Naive thymus-derived CD4-positive, alpha-beta T cell (primary cell): Measurements from ENCODE around the gene OSM. TPM values are rescaled to one million over a fixed set of nuclear protein-coding genes. Genes with fewer than 3 reads are reported as not detected.

ENCODE experiments used
- ATAC-seq: fragments of 150-1000 bp; cut with Tn5 transposase; 2 replicates; pipeline ENCODE4 v1.10.0; 2021; ENCODE audit warnings: mild to moderate bottlenecking, moderate library complexity
- CTCF ChIA-PET: fragments of 350-600 bp; sonication (Branson Sonifier 250); formaldehyde crosslinking; loops from one replicate; lab custom pipeline; 2021; ENCODE audit warnings: antibody characterized with exemption; lab: Charles Lee
- POLR2A ChIA-PET: fragments of 350-600 bp; sonication (Branson Sonifier 250); formaldehyde crosslinking; loops from one replicate; lab custom pipeline; 2021; ENCODE audit warnings: antibody characterized with exemption, inconsistent platforms; lab: Charles Lee
- DNase-seq, 9 donors: peaks; one replicate each; pipeline versions ENCODE4 v3.0.0 to v3.0.0-alpha.2; 2020 to 2022; ENCODE audit warnings: mixed read lengths in 1 of 9
- H3K27ac ChIP-seq: one replicate; pipeline ENCODE4 v1.7.0; 2013; ENCODE audit warnings: mild to moderate bottlenecking, low read depth, low read length, moderate library complexity
- H3K27me3 ChIP-seq, 2 donors: one replicate each; pipeline ENCODE4 v1.7.0; 2013; ENCODE audit warnings: low read length in 2 of 2, mild to moderate bottlenecking in 2 of 2, moderate library complexity in 2 of 2; ENCODE audit not compliant: control insufficient read depth in 2 of 2, insufficient read depth in 2 of 2
- H3K36me3 ChIP-seq, 3 experiments: 1 replicate in 2 of 3; 2 replicates in 1 of 3; pipeline ENCODE4 v1.7.0; 2013; ENCODE audit warnings: low read length in 3 of 3, mild to moderate bottlenecking in 3 of 3, moderate library complexity in 1 of 3; ENCODE audit not compliant: insufficient read depth in 3 of 3, control insufficient read depth in 2 of 3
- H3K4me1 ChIP-seq, 2 donors: one replicate each; pipeline ENCODE4 v1.7.0; 2013; ENCODE audit warnings: low read length in 2 of 2, mild to moderate bottlenecking in 2 of 2, moderate library complexity in 1 of 2; ENCODE audit not compliant: control insufficient read depth in 2 of 2, insufficient read depth in 2 of 2
- H3K4me3 ChIP-seq: 2 replicates; pipeline ENCODE4 v1.7.0; 2013; ENCODE audit warnings: mild to moderate bottlenecking, low read length
- H3K9me3 ChIP-seq, 3 experiments: 1 replicate in 2 of 3; 2 replicates in 1 of 3; pipeline ENCODE4 v1.7.0; 2013; ENCODE audit warnings: low read length in 3 of 3; ENCODE audit not compliant: control insufficient read depth in 2 of 3
- H3K27ac Mint-ChIP-seq, 9 donors: one replicate each; pipeline ENCODE4 v1.8.0; 2020 to 2022; ENCODE audit warnings: mixed read lengths in 9 of 9, mild to moderate bottlenecking in 8 of 9, moderate library complexity in 5 of 9, inconsistent platforms in 2 of 9
- H3K27me3 Mint-ChIP-seq, 5 donors: one replicate each; pipeline ENCODE4 v1.8.0; 2021 to 2022; ENCODE audit warnings: mixed read lengths in 5 of 5, mild to moderate bottlenecking in 1 of 5
- H3K36me3 Mint-ChIP-seq, 5 donors: one replicate each; pipeline ENCODE4 v1.8.0; 2020 to 2022; ENCODE audit warnings: mixed read lengths in 5 of 5, mild to moderate bottlenecking in 3 of 5, inconsistent platforms in 1 of 5
- H3K4me1 Mint-ChIP-seq, 7 donors: one replicate each; pipeline ENCODE4 v1.8.0; 2020 to 2022; ENCODE audit warnings: mixed read lengths in 7 of 7, mild to moderate bottlenecking in 3 of 7, inconsistent platforms in 1 of 7
- H3K4me3 Mint-ChIP-seq, 10 donors: one replicate each; pipeline ENCODE4 v1.8.0; 2020 to 2022; ENCODE audit warnings: mild to moderate bottlenecking in 10 of 10, mixed read lengths in 10 of 10, moderate library complexity in 6 of 10, inconsistent platforms in 2 of 10
- H3K9me3 Mint-ChIP-seq, 11 donors: one replicate each; pipeline ENCODE4 v1.8.0; 2020 to 2022; ENCODE audit warnings: mixed read lengths in 11 of 11, mild to moderate bottlenecking in 4 of 11, inconsistent platforms in 1 of 11, moderate library complexity in 1 of 11
- intact Hi-C, 2 donors: fragments of 100-400 bp; cut with micrococcal nuclease; formaldehyde crosslinking; loops; one replicate each; pipeline ENCODE4 v1.15.1; 2023
- polyA plus RNA-seq, 2 donors: library from polyadenylated mRNA; unstranded; fragments of 300-500 nt; fragmentation: Illumina TruSeq; gene quantifications; one replicate each; pipeline ENCODE4 v1.2.3, GENCODE V29; 2021
- total RNA-seq, 6 experiments: library from RNA in 5 of 6; stranded (reverse) in 5 of 6; gene quantifications; 1 replicate in 5 of 6; 2 replicates in 1 of 6; pipeline ENCODE4 v1.2.3 and lab custom pipeline; 2021 to 2026

The OSM gene
- total and polyA plus RNA-seq, 7 experiments from 2014 or later: 0.49 to 158 (median 6.3) TPM

DNA sequence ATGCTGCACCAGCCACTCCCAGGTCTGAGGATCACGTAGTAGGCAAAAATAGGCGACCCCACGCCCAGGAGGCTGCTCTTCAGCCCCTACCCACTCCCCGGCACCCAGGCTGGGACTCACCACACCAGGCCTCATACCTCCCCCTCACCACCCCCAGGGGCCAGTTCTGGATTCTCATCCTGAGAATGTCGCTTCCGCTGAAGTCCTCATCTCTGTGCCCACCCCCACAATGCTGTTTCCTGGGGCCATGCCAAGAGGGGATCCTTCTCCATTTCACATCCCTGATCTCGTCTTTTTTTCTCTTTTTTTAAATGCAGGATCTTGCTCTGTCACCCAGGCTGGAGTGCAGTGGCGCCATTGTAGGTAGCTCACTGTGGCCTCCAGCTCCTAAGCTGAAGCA is 1.7 kb upstream of the OSM start:
- no peak overlapping the region for H3K4me3 ChIP-seq
- no peaks in the 10 kb centered on the region for H3K9me3 ChIP-seq
- H3K27me3 ChIP-seq: no peaks in the 10 kb centered on the region
- no peaks in the 10 kb centered on the region for H3K27me3 Mint-ChIP-seq
- H3K9me3 Mint-ChIP-seq: peaks cover 0 to 4% (median 0%) of the 10 kb centered on the region in 11 donors
- POLR2A ChIA-PET: interaction anchor here (2.6 kb wide), 1 partner anchor 10 kb away, joined by 11 read pairs; no protein-coding TSS in a partner anchor
- H3K4me3 Mint-ChIP-seq: peak overlapping the region; percentile 46 to 98 (median 94)
- CTCF ChIA-PET: interaction anchor here (2.1 kb wide), 1 partner anchor 156 kb away, joined by 5 read pairs; no protein-coding TSS in a partner anchor
- ATAC-seq (no peak), DNase-seq (no peak)
- intact Hi-C loops: loop anchor here (5.0 kb wide), 2 partner anchors 324 to 666 kb away; partner anchors contain the start of genes NF2 (in 1 of the 2) and PES1 (in 1 of the 2)
- peaks cover 0 to 8% (median 0%) of the 10 kb centered on the region in 3 experiments for H3K36me3 ChIP-seq
- peak overlapping the region; percentile 94 for H3K27ac ChIP-seq
- H3K4me1 Mint-ChIP-seq: peaks cover 19 to 59% (median 39%) of the 10 kb centered on the region in 7 donors
- peaks cover 22 to 29% of the 10 kb centered on the region in 2 donors for H3K4me1 ChIP-seq
- peak overlapping the region; percentile 90 to 100 (median 99) for H3K27ac Mint-ChIP-seq
- peaks cover 0 to 59% (median 0%) of the 10 kb centered on the region in 5 donors for H3K36me3 Mint-ChIP-seq

DNA sequence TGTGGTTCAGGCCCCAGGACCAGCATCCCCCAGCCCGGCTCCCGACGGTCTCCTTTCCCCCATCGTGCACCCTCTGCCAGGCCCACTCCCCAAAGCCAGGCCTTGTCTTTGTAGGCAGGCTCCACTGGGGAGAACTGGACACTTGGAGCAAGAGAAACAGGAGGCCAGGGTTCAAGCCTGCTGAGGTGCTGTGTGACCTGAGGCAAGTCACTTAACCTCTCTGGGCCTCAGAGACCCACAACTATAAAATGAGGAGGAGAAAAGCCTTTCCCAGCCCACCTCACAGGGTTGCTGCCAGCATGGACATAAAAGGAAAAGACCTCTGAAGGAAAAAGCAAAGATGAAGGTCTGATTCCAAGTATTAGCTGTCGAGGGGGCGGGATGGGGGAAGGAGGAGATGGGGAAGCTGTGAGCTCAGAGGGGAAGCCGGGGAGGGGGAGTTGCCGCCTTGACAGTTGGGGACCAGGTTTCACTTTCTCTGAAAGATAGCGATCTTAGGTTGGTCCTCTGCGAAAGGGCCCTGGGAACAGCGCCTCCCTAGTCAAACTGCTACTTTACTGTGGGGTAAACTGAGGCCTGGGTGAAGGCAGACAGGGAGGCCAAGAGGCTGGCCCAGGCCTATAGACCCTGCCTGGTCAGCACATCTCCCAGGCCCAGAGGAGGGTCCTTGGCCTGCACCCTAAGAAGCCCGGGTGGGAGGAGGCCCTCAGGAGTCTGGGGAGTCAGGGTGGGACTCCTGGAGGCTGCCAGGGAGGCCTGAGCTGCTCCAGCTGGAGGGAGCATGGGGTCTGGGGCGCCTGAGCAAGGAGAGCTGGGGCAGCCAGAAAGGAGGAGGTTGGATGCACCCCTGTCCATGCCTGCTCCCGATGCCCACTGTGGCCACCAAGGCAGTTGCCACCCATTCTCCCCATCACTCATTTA is 991 bp upstream of the OSM start:
- intact Hi-C loops: loop anchor here (1.0 to 5.0 kb wide), 6 partner anchors 21 to 665 kb away; partner anchors contain the start of genes CASTOR1 (in 1 of the 2), LIF (in 1 of the 2), NF2 (in 1 of the 2) and PES1 (in 1 of the 2)
- ATAC-seq (peak; percentile 14), DNase-seq (peak in 7 of 9 donors; percentile 46 to 77 (median 58))
- H3K4me1 ChIP-seq: peaks cover 28 to 36% of the 10 kb centered on the region in 2 donors
- H3K27me3 ChIP-seq: no peaks in the 10 kb centered on the region
- POLR2A ChIA-PET: interaction anchor here (1.0 to 2.6 kb wide), 3 partner anchors 8 to 16 kb away, joined by 3 to 11 read pairs (median 3); no protein-coding TSS in a partner anchor
- H3K9me3 ChIP-seq: no peaks in the 10 kb centered on the region
- Mint-ChIP-seq H3K36me3 (peaks cover 0 to 61% (median 0%) of the 10 kb centered on the region in 5 donors), H3K4me1 (peaks cover 22 to 59% (median 45%) of the 10 kb centered on the region in 7 donors), H3K27ac (peak overlapping the region; percentile 90 to 100 (median 99)), H3K4me3 (peak overlapping the region; percentile 88 to 98 (median 96)), H3K9me3 (peaks cover 0 to 4% (median 0%) of the 10 kb centered on the region in 11 donors), H3K27me3 (no peaks in the 10 kb centered on the region)
- H3K27ac ChIP-seq: peak overlapping the region; percentile 94
- CTCF ChIA-PET: interaction anchor here (2.1 to 5.5 kb wide), 2 partner anchors 19 to 156 kb away, joined by 5 to 85 read pairs; partner anchors contain the start of gene CASTOR1
- H3K36me3 ChIP-seq: peaks cover 0 to 8% (median 0%) of the 10 kb centered on the region in 3 experiments
- H3K4me3 ChIP-seq: peak overlapping the region; percentile 99

DNA sequence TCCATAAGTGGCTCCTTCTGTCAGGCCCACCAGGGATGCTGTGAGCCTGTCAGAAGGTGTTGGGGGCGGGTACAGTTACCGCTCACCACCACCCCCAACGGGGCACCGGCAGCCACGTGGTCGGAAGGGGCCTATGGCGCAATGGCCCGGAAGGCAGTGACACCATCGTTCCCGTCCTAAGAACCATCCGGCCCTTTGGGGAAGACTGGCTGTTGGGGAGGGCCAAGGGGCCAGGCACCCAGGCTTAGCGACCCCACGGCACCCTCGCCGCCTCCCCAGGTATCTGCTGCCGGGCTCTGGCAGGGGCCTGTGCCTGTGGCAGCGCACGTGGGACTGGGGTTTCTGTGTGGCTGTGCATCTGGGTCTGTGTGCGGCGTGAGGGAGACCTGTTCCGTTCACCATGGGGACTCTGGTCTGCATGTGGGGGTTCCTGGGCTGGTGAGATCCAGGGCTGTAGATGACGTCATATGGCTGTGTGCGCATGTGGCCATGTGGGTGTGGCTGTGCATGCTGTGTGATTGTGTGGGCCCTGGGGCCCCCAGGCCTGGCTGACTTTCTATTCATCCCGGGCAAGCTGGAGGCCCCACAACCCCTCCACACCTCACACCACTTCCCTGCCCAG is 717 bp downstream of the OSM start:
- intact Hi-C loops: loop anchor here (1.0 to 5.0 kb wide), 10 partner anchors 40 to 664 kb away; partner anchors contain the start of genes SF3A1 (in 2 of the 2), NF2 (in 1 of the 2), PES1 (in 1 of the 2) and RNF215 (in 1 of the 2)
- H3K27ac Mint-ChIP-seq: peak overlapping the region; percentile 93 to 100 (median 99)
- ATAC-seq: peak; percentile 73
- ChIA-PET CTCF (interaction anchor here (0.8 to 5.5 kb wide), 4 partner anchors 13 to 158 kb away, joined by 3 to 85 read pairs (median 4); partner anchors contain the start of gene CASTOR1), POLR2A (interaction anchor here (2.6 to 3.0 kb wide), 2 partner anchors 13 to 22 kb away, joined by 11 to 18 read pairs; partner anchors contain the start of gene CASTOR1)
- no peaks in the 10 kb centered on the region for H3K27me3 Mint-ChIP-seq
- Histone ChIP-seq H3K4me1 (peaks cover 28 to 38% of the 10 kb centered on the region in 2 donors), H3K27me3 (no peaks in the 10 kb centered on the region), H3K36me3 (peaks cover 0 to 8% (median 0%) of the 10 kb centered on the region in 3 experiments), H3K4me3 (peak overlapping the region; percentile 99), H3K9me3 (no peaks in the 10 kb centered on the region), H3K27ac (peak overlapping the region; percentile 94)
- DNase-seq: peak; percentile 72 to 88 (median 82)
- peak overlapping the region; percentile 88 to 98 (median 96) for H3K4me3 Mint-ChIP-seq
- H3K9me3 Mint-ChIP-seq: no peaks in the 10 kb centered on the region
- peaks cover 27 to 64% (median 48%) of the 10 kb centered on the region in 7 donors for H3K4me1 Mint-ChIP-seq
- peaks cover 0 to 59% (median 0%) of the 10 kb centered on the region in 5 donors for H3K36me3 Mint-ChIP-seq

DNA sequence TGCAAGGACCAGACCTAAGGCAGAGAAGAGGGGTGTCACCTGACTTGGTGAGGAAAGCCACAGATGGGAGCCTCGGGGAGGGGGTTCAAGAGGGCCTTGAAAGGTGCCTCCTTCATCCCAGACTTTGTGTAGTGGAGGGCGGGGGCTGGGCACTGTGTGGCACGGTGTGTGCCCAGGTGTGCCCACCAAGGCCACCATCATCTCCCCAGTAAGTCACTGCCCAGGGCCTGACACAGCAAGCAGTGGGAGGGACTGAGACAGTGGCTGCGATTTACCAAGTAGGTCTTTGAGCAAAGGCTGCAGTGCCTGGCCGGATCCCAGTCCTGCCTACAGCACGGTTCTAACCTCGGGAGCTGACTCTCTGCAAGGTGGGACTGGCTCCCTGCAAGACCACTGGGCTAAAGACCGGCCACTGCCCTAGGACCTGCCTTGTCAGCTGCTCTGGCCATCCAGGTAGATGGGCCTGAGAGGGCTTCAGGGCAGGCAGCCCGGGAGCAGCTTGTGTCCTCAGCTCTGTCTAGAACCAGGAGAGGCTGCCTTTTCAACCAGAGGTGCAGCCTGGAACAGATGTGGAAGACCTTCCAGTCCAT is 1.4 kb downstream of the OSM start:
- no peaks in the 10 kb centered on the region for H3K9me3 ChIP-seq
- CTCF ChIA-PET: interaction anchor here (0.8 to 5.5 kb wide), 4 partner anchors 14 to 157 kb away, joined by 3 to 85 read pairs (median 16); partner anchors contain the start of genes CASTOR1 and RNF215
- Mint-ChIP-seq H3K4me1 (peaks cover 27 to 63% (median 45%) of the 10 kb centered on the region in 7 donors), H3K27ac (peak overlapping the region; percentile 93 to 100 (median 99)), H3K27me3 (no peaks in the 10 kb centered on the region), H3K9me3 (no peaks in the 10 kb centered on the region), H3K36me3 (peaks cover 0 to 54% (median 0%) of the 10 kb centered on the region in 5 donors), H3K4me3 (peak overlapping the region; percentile 88 to 98 (median 96))
- H3K4me1 ChIP-seq: peaks cover 28 to 38% of the 10 kb centered on the region in 2 donors
- POLR2A ChIA-PET: interaction anchor here (0.5 to 3.0 kb wide), 5 partner anchors 18 to 657 kb away, joined by 3 to 18 read pairs (median 4); partner anchors contain the start of gene CASTOR1
- ATAC-seq: no peak
- no peaks in the 10 kb centered on the region for H3K27me3 ChIP-seq
- intact Hi-C loops: loop anchor here (2.0 to 5.0 kb wide), 3 partner anchors 122 to 663 kb away; partner anchors contain the start of genes NF2 (in 1 of the 2), PES1 (in 1 of the 2) and RNF215 (in 1 of the 2)
- peak overlapping the region; percentile 94 for H3K27ac ChIP-seq
- peaks cover 0 to 8% (median 0%) of the 10 kb centered on the region in 3 experiments for H3K36me3 ChIP-seq
- H3K4me3 ChIP-seq: peak overlapping the region; percentile 99
- DNase-seq: no peak

DNA sequence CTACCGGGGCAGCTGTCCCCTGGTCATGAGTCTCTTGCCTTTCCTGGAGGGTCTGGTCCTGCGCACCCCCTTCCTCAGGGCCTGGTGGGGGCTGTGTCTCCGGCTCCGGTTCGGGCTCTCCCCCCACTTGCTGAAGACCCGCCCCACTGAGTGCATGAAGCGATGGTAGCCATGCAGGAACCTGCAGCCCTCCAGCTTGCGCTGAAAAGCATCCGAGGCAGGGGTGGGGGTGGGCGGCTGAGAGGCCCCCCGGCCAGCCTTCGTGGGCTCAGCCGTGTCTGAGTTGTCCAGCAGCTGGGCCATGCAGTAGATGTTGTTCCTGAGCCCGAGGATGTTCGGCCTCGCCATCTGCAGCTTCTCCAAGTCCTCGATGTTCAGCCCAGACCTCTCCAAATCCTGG is 2.8 kb downstream of the OSM start:
- H3K4me1 ChIP-seq: peaks cover 28 to 38% of the 10 kb centered on the region in 2 donors
- CTCF ChIA-PET: interaction anchor here (0.8 to 5.5 kb wide), 10 partner anchors 12 to 224 kb away, joined by 3 to 85 read pairs (median 4); partner anchors contain the start of genes CASTOR1 and RNF215

More for the DNA sequence above, 2.8 kb downstream of the OSM start:
- Mint-ChIP-seq H3K4me3 (peak overlapping the region in 2 of 10 donors; percentile 16 to 94), H3K4me1 (peaks cover 27 to 60% (median 44%) of the 10 kb centered on the region in 7 donors), H3K27me3 (no peaks in the 10 kb centered on the region), H3K36me3 (peaks cover 0 to 49% (median 0%) of the 10 kb centered on the region in 5 donors), H3K9me3 (no peaks in the 10 kb centered on the region), H3K27ac (peak overlapping the region in 2 of 9 donors; percentile 74 to 98)
- intact Hi-C loops: loop anchor here (1.0 to 2.0 kb wide), 7 partner anchors 11 to 221 kb away; partner anchors contain the start of gene RNF215 (in 2 of the 2)
- Histone ChIP-seq H3K4me3 (no peak overlapping the region), H3K9me3 (no peaks in the 10 kb centered on the region), H3K27ac (no peak overlapping the region), H3K27me3 (no peaks in the 10 kb centered on the region), H3K36me3 (peaks cover 0 to 5% (median 0%) of the 10 kb centered on the region in 3 experiments)
- no peak for DNase-seq
- POLR2A ChIA-PET: interaction anchor here (0.5 to 3.0 kb wide), 4 partner anchors 20 to 62 kb away, joined by 5 to 18 read pairs (median 6); partner anchors contain the start of gene CASTOR1
- no peak for ATAC-seq
